Measurements from ENCODE around the gene RAB40C.

- TF ChIP-seq, protein P1, sequence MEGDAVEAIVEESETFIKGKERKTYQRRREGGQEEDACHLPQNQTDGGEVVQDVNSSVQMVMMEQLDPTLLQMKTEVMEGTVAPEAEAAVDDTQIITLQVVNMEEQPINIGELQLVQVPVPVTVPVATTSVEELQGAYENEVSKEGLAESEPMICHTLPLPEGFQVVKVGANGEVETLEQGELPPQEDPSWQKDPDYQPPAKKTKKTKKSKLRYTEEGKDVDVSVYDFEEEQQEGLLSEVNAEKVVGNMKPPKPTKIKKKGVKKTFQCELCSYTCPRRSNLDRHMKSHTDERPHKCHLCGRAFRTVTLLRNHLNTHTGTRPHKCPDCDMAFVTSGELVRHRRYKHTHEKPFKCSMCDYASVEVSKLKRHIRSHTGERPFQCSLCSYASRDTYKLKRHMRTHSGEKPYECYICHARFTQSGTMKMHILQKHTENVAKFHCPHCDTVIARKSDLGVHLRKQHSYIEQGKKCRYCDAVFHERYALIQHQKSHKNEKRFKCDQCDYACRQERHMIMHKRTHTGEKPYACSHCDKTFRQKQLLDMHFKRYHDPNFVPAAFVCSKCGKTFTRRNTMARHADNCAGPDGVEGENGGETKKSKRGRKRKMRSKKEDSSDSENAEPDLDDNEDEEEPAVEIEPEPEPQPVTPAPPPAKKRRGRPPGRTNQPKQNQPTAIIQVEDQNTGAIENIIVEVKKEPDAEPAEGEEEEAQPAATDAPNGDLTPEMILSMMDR (IDR thresholded peaks at IDR 0.05), result no peak
- TF ChIP-seq POLR2A (IDR thresholded peaks at IDR 0.05), result no peak
Measured at GRCh38 chr16:590815-591200, 942 bp downstream of the RAB40C start.
